Hypothalamus (tissue), 51 donors: ENCODE data around the gene ADPRHL1.
"Not testable (repeated sequence)": the region's sequence is repeated elsewhere in the genome, so short reads cannot be mapped to it uniquely, and the experiment has no call there.

Experiments
- DNase-seq, 51 donors: peaks; one replicate each; lab custom pipeline; 2025; lab: John Stamatoyannopoulos, UW

Gene ADPRHL1

GRCh38 chr13:113483081-113483480 lies 29.8 kb upstream of the ADPRHL1 start:
- no peak for DNase-seq

DNA sequence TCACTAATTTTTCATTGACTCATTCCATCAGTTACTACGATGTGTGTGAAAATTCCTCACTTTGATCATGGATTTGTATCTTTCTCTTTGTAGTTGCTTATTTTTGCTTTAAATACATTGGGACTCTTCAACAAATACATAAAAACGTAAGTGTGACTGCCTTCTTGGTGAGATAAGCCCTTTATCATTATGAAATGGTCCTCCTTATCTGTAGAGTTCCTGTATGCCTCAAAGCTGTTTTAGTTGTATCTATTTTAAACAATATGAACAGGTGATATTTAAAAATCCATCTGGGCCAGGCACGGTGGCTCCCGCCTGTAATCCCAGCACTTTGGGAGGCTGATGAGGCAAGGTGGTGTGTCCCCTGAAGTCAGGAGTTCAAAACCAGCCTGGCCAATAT lies 25.9 kb upstream of the ADPRHL1 start:
- no peak for DNase-seq

DNA sequence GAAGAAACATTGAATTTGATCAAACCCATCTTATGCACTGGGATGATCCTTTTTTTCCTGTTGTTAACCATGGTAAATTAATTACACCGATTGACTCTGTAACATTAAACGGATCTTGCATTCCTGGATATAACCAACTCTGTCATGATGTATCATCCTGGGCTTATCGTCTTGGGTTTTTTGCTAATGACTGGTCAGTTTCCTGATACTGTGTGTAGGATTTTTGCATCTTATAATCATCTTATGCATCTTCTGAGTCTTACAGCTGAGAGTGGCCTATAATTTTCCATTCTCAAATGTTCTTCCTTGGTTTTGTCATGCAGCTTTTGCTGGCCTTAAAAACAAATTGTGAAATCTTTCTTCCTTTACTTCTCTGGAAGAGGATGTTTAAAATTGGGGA lies 24.4 kb upstream of the ADPRHL1 start:
- no peak for DNase-seq

DNA sequence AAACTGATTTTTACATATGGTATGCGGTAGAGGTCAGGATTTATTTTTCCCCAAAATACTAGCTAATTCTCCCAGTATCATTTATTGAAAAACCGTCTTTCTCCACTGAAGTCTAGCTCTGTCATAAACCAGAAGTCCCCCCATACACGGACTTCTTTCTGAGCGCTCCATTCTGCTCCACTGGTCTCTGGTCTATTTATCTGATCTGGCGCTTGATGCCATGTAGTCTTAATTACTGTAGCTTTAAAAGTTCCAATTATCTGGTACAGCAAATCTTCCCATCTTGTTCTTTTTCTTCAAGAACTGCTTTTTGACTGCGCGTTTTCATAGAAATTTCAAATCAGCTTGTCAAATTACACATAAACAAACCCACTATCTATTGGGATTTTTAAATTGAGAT lies 23.5 kb upstream of the ADPRHL1 start:
- no peak for DNase-seq

DNA sequence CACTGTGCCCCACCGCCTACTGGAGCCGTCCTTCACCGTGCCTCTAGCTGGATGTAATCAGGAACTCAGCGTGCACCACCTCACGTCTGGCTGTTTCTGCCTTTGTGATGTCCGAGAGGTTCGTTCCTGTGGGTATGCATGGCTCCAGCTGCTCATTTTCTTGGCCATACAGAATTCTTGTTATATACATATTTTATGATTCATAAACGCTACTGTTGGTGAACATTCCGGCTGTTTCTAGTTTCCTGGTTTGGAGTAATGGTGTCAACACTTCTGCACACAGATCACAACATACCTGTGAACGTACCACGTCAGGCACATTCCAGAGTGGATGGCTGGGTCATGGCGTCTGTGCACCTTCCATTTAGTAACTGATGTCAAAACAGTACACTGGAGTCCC lies 22.6 kb upstream of the ADPRHL1 start:
- no peak for DNase-seq

GRCh38 chr13:113475280-113475679 lies 22.0 kb upstream of the ADPRHL1 start:
- no peak for DNase-seq

DNA sequence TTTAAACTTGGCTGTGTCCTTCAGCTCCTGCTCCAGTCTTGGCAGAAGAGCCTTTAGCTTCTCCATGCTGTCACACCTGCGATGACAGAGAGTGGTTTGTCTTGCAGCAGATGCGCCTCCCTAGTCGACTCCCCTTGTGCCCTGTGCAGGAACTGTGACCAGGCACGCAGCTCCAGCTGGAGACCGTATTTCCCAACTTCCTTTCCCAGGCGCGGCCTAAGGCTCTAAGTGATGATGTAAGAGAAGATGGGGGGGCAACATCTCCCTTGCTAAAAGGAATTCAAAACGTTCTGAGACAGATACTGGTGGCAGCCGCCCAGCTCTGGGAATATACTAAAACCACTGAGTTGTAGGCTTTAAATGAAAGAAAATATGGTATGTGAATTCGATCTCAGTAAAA lies 20.9 kb upstream of the ADPRHL1 start:
- no peak for DNase-seq

DNA sequence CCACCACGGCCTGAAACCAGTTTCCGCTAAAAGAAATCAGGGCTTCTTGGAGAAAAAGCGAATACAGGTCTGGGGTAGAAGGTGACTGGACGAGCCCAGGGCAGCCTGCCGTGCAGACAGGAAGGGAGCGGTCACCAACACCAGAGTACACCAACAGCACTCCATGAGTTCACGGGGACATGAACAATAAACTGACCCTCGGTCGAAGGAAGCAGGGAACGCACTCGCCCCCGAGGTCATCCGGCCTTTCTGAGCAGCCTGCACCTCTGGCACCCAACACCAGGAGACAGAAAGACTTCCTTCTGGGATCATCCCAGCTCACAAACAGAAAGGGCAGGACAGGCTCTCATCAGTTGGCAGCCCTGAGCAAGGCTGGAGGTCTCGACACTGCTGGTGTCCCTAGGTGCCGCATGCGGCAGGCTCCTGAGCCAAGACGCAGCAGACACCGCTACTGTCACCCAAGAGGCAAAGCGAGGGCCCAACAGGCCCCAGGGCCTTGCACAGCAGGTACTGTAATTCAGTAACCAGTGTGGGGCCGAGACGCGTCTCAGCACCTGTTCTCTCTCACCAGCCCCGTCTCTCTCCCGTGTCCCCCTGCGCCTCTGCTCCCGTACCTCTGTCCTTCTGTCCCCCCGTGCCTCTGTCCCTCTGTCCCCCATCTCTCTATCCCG lies 19.2 kb upstream of the ADPRHL1 start:
- DNase-seq, result no peak

- DNase-seq, result no peak
Measured at GRCh38 chr13:113471844-113472243, 18.6 kb upstream of the ADPRHL1 start.

GRCh38 chr13:113470635-113471163 lies 17.4 kb upstream of the ADPRHL1 start:
- DNase-seq, result not testable (repeated sequence)

GRCh38 chr13:113470073-113470472 lies 16.8 kb upstream of the ADPRHL1 start:
- no peak for DNase-seq

DNA sequence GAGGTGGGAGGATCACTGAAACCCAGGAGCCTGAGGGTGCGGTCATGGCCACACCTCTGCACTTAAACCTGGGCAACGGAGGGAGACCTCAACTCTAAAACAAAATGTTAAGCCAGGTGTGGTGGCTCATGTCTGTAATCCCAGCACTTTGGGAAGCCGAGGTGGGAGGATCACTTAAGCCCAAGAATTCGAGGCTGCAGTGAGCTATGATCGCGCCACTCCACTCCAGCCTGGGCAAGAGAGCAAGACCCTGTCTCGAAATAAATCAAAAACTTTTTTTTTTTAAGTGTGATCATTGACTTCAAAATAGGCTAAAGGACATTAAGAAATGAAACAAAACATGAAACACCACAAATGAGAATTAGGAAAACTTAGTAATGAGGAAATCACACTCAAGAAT lies 16.3 kb upstream of the ADPRHL1 start:
- no peak for DNase-seq

GRCh38 chr13:113468472-113469201 lies 15.3 kb upstream of the ADPRHL1 start:
- no peak for DNase-seq

DNA sequence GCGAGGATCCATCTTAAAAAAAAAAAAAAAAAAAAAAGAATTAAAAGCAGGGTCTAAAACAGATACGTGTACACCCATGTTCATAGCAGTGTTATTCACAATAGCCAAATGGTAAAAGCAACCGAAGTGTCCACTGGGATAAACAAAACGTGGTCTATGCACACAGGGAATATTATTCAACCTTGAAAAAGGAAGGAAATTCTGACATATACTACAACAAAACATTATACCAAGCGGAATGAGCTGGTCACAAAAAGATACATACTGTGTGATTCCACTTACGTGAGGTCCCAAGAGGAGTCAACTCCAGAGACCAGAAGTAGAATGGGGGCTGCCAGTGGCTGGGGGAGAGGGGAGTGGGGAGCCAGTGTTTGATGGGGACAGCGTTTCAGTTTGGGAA lies 14.7 kb upstream of the ADPRHL1 start:
- DNase-seq, result no peak

DNA sequence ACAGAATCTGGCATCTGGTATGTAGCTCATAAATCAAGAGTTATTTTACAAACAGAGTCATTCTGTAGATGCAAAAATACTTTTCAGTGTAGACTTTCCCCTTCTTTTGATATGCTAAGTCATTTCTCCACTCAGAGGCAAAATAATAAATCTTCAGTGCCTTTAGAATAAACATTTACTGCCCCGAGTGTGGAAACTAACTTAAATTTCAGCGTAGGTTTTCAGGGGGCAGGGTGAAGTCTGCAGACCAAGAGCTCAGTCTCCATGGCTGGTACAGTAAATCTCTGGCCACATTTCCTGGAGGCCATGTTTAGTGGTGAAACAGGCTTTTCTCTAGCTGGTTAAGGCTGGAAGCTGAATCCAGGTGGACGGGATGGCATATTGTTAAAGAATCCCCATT lies 13.1 kb upstream of the ADPRHL1 start:
- no peak for DNase-seq

DNA sequence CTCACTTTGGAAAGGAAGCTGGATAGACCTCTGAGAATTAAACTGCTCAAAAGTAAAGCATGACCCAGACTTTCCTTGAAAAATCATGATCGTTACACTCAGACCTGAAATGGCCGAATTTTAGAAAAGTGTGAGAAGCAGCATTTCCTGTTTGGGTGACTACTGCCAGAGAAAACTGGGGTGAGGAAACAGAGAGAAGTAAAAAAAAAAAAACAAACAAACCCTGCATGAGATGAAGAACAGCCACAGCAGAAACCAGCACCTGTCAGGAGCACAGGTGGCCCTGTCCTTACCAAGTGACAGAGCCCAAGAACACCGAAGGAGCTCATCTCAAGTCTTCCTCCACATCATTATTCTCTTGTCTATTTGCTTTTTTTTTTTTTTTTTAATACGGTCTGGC lies 12.0 kb upstream of the ADPRHL1 start:
- no peak for DNase-seq

- no peak for DNase-seq
Measured at GRCh38 chr13:113464476-113464875, 11.2 kb upstream of the ADPRHL1 start.

- no peak for DNase-seq
Measured at GRCh38 chr13:113461022-113461751, 7.9 kb upstream of the ADPRHL1 start.

GRCh38 chr13:113460599-113460998 lies 7.3 kb upstream of the ADPRHL1 start:
- DNase-seq, result no peak

GRCh38 chr13:113460064-113460555 lies 6.8 kb upstream of the ADPRHL1 start:
- no peak for DNase-seq
